Naive thymus-derived CD4-positive, alpha-beta T cell (primary cell): Measurements from ENCODE around the gene MMD2. TPM values are rescaled to one million over a fixed set of nuclear protein-coding genes. Genes with fewer than 3 reads are reported as not detected.
"Not testable (repeated sequence)": the region's sequence is repeated elsewhere in the genome, so short reads cannot be mapped to it uniquely, and the experiment has no call there.

ENCODE experiments used
- ATAC-seq: fragments of 150-1000 bp; cut with Tn5 transposase; 2 replicates; pipeline ENCODE4 v1.10.0; 2021; ENCODE audit warnings: mild to moderate bottlenecking, moderate library complexity
- CTCF ChIA-PET: fragments of 350-600 bp; sonication (Branson Sonifier 250); formaldehyde crosslinking; loops from one replicate; lab custom pipeline; 2021; ENCODE audit warnings: antibody characterized with exemption; lab: Charles Lee
- POLR2A ChIA-PET: fragments of 350-600 bp; sonication (Branson Sonifier 250); formaldehyde crosslinking; loops from one replicate; lab custom pipeline; 2021; ENCODE audit warnings: antibody characterized with exemption, inconsistent platforms; lab: Charles Lee
- DNase-seq, 9 donors: peaks; one replicate each; pipeline versions ENCODE4 v3.0.0 to v3.0.0-alpha.2; 2020 to 2022; ENCODE audit warnings: mixed read lengths in 1 of 9
- H3K27ac ChIP-seq: one replicate; pipeline ENCODE4 v1.7.0; 2013; ENCODE audit warnings: mild to moderate bottlenecking, low read depth, low read length, moderate library complexity
- H3K27me3 ChIP-seq, 2 donors: one replicate each; pipeline ENCODE4 v1.7.0; 2013; ENCODE audit warnings: low read length in 2 of 2, mild to moderate bottlenecking in 2 of 2, moderate library complexity in 2 of 2; ENCODE audit not compliant: control insufficient read depth in 2 of 2, insufficient read depth in 2 of 2
- H3K36me3 ChIP-seq, 3 experiments: 1 replicate in 2 of 3; 2 replicates in 1 of 3; pipeline ENCODE4 v1.7.0; 2013; ENCODE audit warnings: low read length in 3 of 3, mild to moderate bottlenecking in 3 of 3, moderate library complexity in 1 of 3; ENCODE audit not compliant: insufficient read depth in 3 of 3, control insufficient read depth in 2 of 3
- H3K4me1 ChIP-seq, 2 donors: one replicate each; pipeline ENCODE4 v1.7.0; 2013; ENCODE audit warnings: low read length in 2 of 2, mild to moderate bottlenecking in 2 of 2, moderate library complexity in 1 of 2; ENCODE audit not compliant: control insufficient read depth in 2 of 2, insufficient read depth in 2 of 2
- H3K4me3 ChIP-seq: 2 replicates; pipeline ENCODE4 v1.7.0; 2013; ENCODE audit warnings: mild to moderate bottlenecking, low read length
- H3K9me3 ChIP-seq, 3 experiments: 1 replicate in 2 of 3; 2 replicates in 1 of 3; pipeline ENCODE4 v1.7.0; 2013; ENCODE audit warnings: low read length in 3 of 3; ENCODE audit not compliant: control insufficient read depth in 2 of 3
- H3K27ac Mint-ChIP-seq, 9 donors: one replicate each; pipeline ENCODE4 v1.8.0; 2020 to 2022; ENCODE audit warnings: mixed read lengths in 9 of 9, mild to moderate bottlenecking in 8 of 9, moderate library complexity in 5 of 9, inconsistent platforms in 2 of 9
- H3K27me3 Mint-ChIP-seq, 5 donors: one replicate each; pipeline ENCODE4 v1.8.0; 2021 to 2022; ENCODE audit warnings: mixed read lengths in 5 of 5, mild to moderate bottlenecking in 1 of 5
- H3K36me3 Mint-ChIP-seq, 5 donors: one replicate each; pipeline ENCODE4 v1.8.0; 2020 to 2022; ENCODE audit warnings: mixed read lengths in 5 of 5, mild to moderate bottlenecking in 3 of 5, inconsistent platforms in 1 of 5
- H3K4me1 Mint-ChIP-seq, 7 donors: one replicate each; pipeline ENCODE4 v1.8.0; 2020 to 2022; ENCODE audit warnings: mixed read lengths in 7 of 7, mild to moderate bottlenecking in 3 of 7, inconsistent platforms in 1 of 7
- H3K4me3 Mint-ChIP-seq, 10 donors: one replicate each; pipeline ENCODE4 v1.8.0; 2020 to 2022; ENCODE audit warnings: mild to moderate bottlenecking in 10 of 10, mixed read lengths in 10 of 10, moderate library complexity in 6 of 10, inconsistent platforms in 2 of 10
- H3K9me3 Mint-ChIP-seq, 11 donors: one replicate each; pipeline ENCODE4 v1.8.0; 2020 to 2022; ENCODE audit warnings: mixed read lengths in 11 of 11, mild to moderate bottlenecking in 4 of 11, inconsistent platforms in 1 of 11, moderate library complexity in 1 of 11
- intact Hi-C, 2 donors: fragments of 100-400 bp; cut with micrococcal nuclease; formaldehyde crosslinking; loops; one replicate each; pipeline ENCODE4 v1.15.1; 2023
- polyA plus RNA-seq, 2 donors: library from polyadenylated mRNA; unstranded; fragments of 300-500 nt; fragmentation: Illumina TruSeq; gene quantifications; one replicate each; pipeline ENCODE4 v1.2.3, GENCODE V29; 2021
- total RNA-seq, 6 experiments: library from RNA in 5 of 6; stranded (reverse) in 5 of 6; gene quantifications; 1 replicate in 5 of 6; 2 replicates in 1 of 6; pipeline ENCODE4 v1.2.3 and lab custom pipeline; 2021 to 2026

MMD2 gene
- total and polyA plus RNA-seq, 7 experiments from 2014 or later, result not detected

DNA sequence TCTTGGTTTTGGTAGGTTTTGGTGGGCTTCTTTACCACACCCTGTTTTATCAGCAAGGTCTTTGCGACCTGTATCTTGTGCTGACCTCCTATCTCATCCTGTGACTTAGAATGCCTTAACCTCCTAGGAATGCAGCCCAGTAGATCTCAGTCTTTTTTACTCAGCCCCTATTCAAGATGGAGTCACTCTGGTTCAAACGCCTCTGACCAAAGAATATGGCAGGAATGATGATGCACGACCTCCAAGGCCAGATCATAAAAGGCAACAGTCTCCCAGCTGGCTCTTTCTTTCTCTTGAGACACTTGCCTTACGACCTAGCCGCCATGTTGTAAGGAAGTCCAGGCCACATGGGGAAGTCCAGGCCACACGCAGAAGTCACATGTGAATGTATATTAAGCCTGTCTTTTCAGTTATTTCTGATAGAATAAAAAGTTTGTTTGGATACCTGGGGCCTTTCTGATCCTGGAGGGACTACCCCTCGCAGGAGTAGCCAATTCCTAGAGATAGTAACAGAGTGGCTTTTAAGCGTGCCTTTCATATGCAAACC, 65.0 kb downstream of the MMD2 start:
- Histone ChIP-seq H3K27me3 (no peaks in the 10 kb centered on the region), H3K4me1 (no peaks in the 10 kb centered on the region), H3K27ac (no peak overlapping the region), H3K9me3 (no peaks in the 10 kb centered on the region), H3K36me3 (no peaks in the 10 kb centered on the region), H3K4me3 (no peak overlapping the region)
- Mint-ChIP-seq H3K4me3 (no peak overlapping the region), H3K9me3 (peaks cover 0 to 15% (median 4%) of the 10 kb centered on the region in 11 donors), H3K36me3 (peaks cover 0 to 6% (median 0%) of the 10 kb centered on the region in 5 donors), H3K27ac (no peak overlapping the region), H3K4me1 (no peaks in the 10 kb centered on the region), H3K27me3 (peaks cover 3 to 21% (median 6%) of the 10 kb centered on the region in 5 donors)
- ATAC-seq (no peak), DNase-seq (no peak)
- POLR2A ChIA-PET, result no interaction called here
- CTCF ChIA-PET, result no interaction called here
- intact Hi-C loops, result no loop called here

GRCh38 chr7:4893188-4893587, 65.8 kb downstream of the MMD2 start:
- H3K4me1 ChIP-seq, ATAC-seq, H3K27ac Mint-ChIP-seq, H3K27ac ChIP-seq, H3K27me3 ChIP-seq, intact Hi-C loops, DNase-seq, H3K4me3 ChIP-seq, H3K36me3 ChIP-seq, H3K9me3 ChIP-seq, H3K4me1 Mint-ChIP-seq, H3K4me3 Mint-ChIP-seq, CTCF ChIA-PET, H3K36me3 Mint-ChIP-seq, POLR2A ChIA-PET: not testable (repeated sequence)
- H3K27me3 Mint-ChIP-seq, result peaks cover 3 to 22% (median 6%) of the 10 kb centered on the region in 5 donors
- H3K9me3 Mint-ChIP-seq, result peaks cover 0 to 15% (median 4%) of the 10 kb centered on the region in 11 donors

GRCh38 chr7:4891522-4891921, 67.5 kb downstream of the MMD2 start:
- Mint-ChIP-seq H3K27me3 (peaks cover 3 to 27% (median 6%) of the 10 kb centered on the region in 5 donors), H3K9me3 (peaks cover 0 to 15% (median 4%) of the 10 kb centered on the region in 11 donors)
- H3K36me3 Mint-ChIP-seq, H3K4me1 ChIP-seq, H3K27ac Mint-ChIP-seq, POLR2A ChIA-PET, H3K27me3 ChIP-seq, CTCF ChIA-PET, H3K4me1 Mint-ChIP-seq, H3K36me3 ChIP-seq, intact Hi-C loops, H3K4me3 Mint-ChIP-seq, ATAC-seq, H3K4me3 ChIP-seq, H3K27ac ChIP-seq, H3K9me3 ChIP-seq, DNase-seq: not testable (repeated sequence)

GRCh38 chr7:4889682-4890081, 69.3 kb downstream of the MMD2 start:
- Mint-ChIP-seq H3K27me3 (peaks cover 6 to 29% (median 7%) of the 10 kb centered on the region in 5 donors), H3K4me3 (no peak overlapping the region), H3K4me1 (no peaks in the 10 kb centered on the region), H3K36me3 (peaks cover 0 to 6% (median 0%) of the 10 kb centered on the region in 5 donors), H3K9me3 (peaks cover 0 to 11% (median 4%) of the 10 kb centered on the region in 11 donors), H3K27ac (no peak overlapping the region)
- intact Hi-C loops, result loop anchor here in 1 of 2 donors (10.0 kb wide), 2 partner anchors 65 to 275 kb away; no protein-coding TSS in a partner anchor
- no peak for ATAC-seq
- Histone ChIP-seq H3K27ac (no peak overlapping the region), H3K4me3 (no peak overlapping the region), H3K4me1 (no peaks in the 10 kb centered on the region), H3K36me3 (no peaks in the 10 kb centered on the region), H3K9me3 (no peaks in the 10 kb centered on the region), H3K27me3 (no peaks in the 10 kb centered on the region)
- no peak for DNase-seq
- ChIA-PET CTCF (no interaction called here), POLR2A (no interaction called here)

DNA sequence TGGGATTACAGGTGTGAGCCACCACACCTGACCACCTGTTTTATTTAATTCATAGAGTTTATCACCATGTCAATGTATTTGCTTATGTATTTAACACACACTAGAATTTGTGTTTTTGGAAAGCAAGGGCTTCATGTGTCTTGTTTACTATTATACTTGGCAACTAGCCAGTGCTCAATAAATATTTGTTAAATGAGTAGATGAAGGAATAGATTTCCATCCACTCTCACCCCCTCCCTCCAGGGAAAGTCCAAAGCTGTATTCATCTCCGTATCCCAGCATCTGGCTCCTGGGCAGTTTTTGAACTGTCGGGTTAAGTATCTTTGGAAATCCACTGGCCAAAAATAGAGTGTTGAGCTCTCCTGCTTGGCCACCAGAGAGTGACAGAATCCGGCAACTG, 70.8 kb downstream of the MMD2 start:
- DNase-seq, result no peak
- ChIA-PET CTCF (no interaction called here), POLR2A (no interaction called here)
- H3K4me1 Mint-ChIP-seq, result peaks cover 0 to 5% (median 0%) of the 10 kb centered on the region in 7 donors
- peaks cover 6 to 37% (median 14%) of the 10 kb centered on the region in 5 donors for H3K27me3 Mint-ChIP-seq
- Histone ChIP-seq H3K4me1 (no peaks in the 10 kb centered on the region), H3K27me3 (peaks cover 0 to 3% of the 10 kb centered on the region in 2 donors), H3K36me3 (no peaks in the 10 kb centered on the region), H3K9me3 (no peaks in the 10 kb centered on the region), H3K27ac (no peak overlapping the region), H3K4me3 (no peak overlapping the region)
- H3K4me3 Mint-ChIP-seq, result no peak overlapping the region
- H3K9me3 Mint-ChIP-seq, result no peaks in the 10 kb centered on the region
- H3K36me3 Mint-ChIP-seq, result no peaks in the 10 kb centered on the region
- intact Hi-C loops, result loop anchor here in 1 of 2 donors (10.0 kb wide), 2 partner anchors 63 to 273 kb away; no protein-coding TSS in a partner anchor
- ATAC-seq, result no peak
- H3K27ac Mint-ChIP-seq, result no peak overlapping the region

GRCh38 chr7:4886671-4887070, 72.3 kb downstream of the MMD2 start:
- POLR2A ChIA-PET, result no interaction called here
- H3K27ac ChIP-seq, result no peak overlapping the region
- peaks cover 7 to 17% (median 12%) of the 10 kb centered on the region in 7 donors for H3K4me1 Mint-ChIP-seq

More at GRCh38 chr7:4886671-4887070, 72.3 kb downstream of the MMD2 start:
- no peak overlapping the region for H3K27ac Mint-ChIP-seq
- H3K4me3 Mint-ChIP-seq, result no peak overlapping the region
- CTCF ChIA-PET, result no interaction called here
- no peaks in the 10 kb centered on the region for H3K9me3 ChIP-seq
- H3K4me1 ChIP-seq, result no peaks in the 10 kb centered on the region
- H3K36me3 ChIP-seq, result no peaks in the 10 kb centered on the region
- no peak for DNase-seq
- intact Hi-C loops, result loop anchor here in 1 of 2 donors (10.0 kb wide), 2 partner anchors 62 to 272 kb away; no protein-coding TSS in a partner anchor
- peaks cover 17 to 49% (median 26%) of the 10 kb centered on the region in 5 donors for H3K27me3 Mint-ChIP-seq
- H3K4me3 ChIP-seq, result no peak overlapping the region
- no peak for ATAC-seq
- peaks cover 0 to 8% of the 10 kb centered on the region in 2 donors for H3K27me3 ChIP-seq
- peaks cover 0 to 1% (median 0%) of the 10 kb centered on the region in 11 donors for H3K9me3 Mint-ChIP-seq
- no peaks in the 10 kb centered on the region for H3K36me3 Mint-ChIP-seq
